HL-60 (cell line): ENCODE measurements around the gene RAB31.
"Not testable (repeated sequence)": the region's sequence is repeated elsewhere in the genome, so short reads cannot be mapped to it uniquely, and the experiment has no call there.

Experiments used
- DNase-seq, 2 experiments: peaks; one replicate each; pipeline ENCODE4 v3.0.0-alpha.2; 2010 to 2020; ENCODE audit warnings: low read depth in 1 of 2, low spot score in 1 of 2
- H3K27ac ChIP-seq: fragments of 250-450 bp; sonication (Bioruptor Pico); replicated peaks from 2 replicates; pipeline ENCODE4 v1.5.1; 2020; ENCODE audit warnings: mild to moderate bottlenecking, moderate library complexity
- H3K27me3 ChIP-seq: fragments of 250-450 bp; sonication (Bioruptor Pico); 2 replicates; pipeline ENCODE4 v1.5.1; 2021; ENCODE audit warnings: mild to moderate bottlenecking, moderate library complexity; ENCODE audit not compliant: insufficient read depth, poor library complexity, severe bottlenecking
- H3K4me3 ChIP-seq: replicated peaks from 2 replicates; pipeline ENCODE4 v1.5.1; 2011; ENCODE audit warnings: mild to moderate bottlenecking, control low read depth, low read length; ENCODE audit not compliant: insufficient read depth
- CTCF ChIP-seq: IDR thresholded peaks from one replicate; pipeline ENCODE4 v1.5.1; 2011; ENCODE audit warnings: low read length, control low read depth, inconsistent platforms; ENCODE audit not compliant: insufficient read depth
- GABPA ChIP-seq: IDR thresholded peaks from 2 replicates; pipeline ENCODE4 v1.6.1; 2012; ENCODE audit warnings: low read depth
- POLR2AphosphoS5 ChIP-seq: IDR thresholded peaks from 2 replicates; pipeline ENCODE4 v1.6.1; 2012; ENCODE audit warnings: low read depth
- REST ChIP-seq: IDR thresholded peaks from 2 replicates; pipeline ENCODE4 v1.6.1; 2012; ENCODE audit warnings: low read depth; ENCODE audit not compliant: insufficient replicate concordance
- SPI1 ChIP-seq: IDR thresholded peaks from 2 replicates; pipeline ENCODE4 v1.6.1; 2012; ENCODE audit warnings: low read depth, mild to moderate bottlenecking, borderline replicate concordance

The RAB31 gene

GRCh38 chr18:9673296-9674251 lies 34.5 kb upstream of the RAB31 start:
- Histone ChIP-seq H3K4me3 (no peak overlapping the region), H3K27me3 (no peaks in the 10 kb centered on the region), H3K27ac (peak overlapping the region; percentile 59)
- DNase-seq: peak; percentile 64 to 89
- TF ChIP-seq SPI1 (peak; percentile 97), CTCF (no peak), REST (no peak), POLR2AphosphoS5 (no peak), GABPA (no peak)

- H3K27ac ChIP-seq, H3K27me3 ChIP-seq, H3K4me3 ChIP-seq, DNase-seq: not testable (repeated sequence)
Observed at GRCh38 chr18:9678216-9678615, 29.9 kb upstream of the RAB31 start.

- TF ChIP-seq SPI1 (no peak), REST (no peak), GABPA (no peak), CTCF (no peak), POLR2AphosphoS5 (no peak)
Observed at GRCh38 chr18:9679125-9679524, 29.0 kb upstream of the RAB31 start.

GRCh38 chr18:9681217-9681616 lies 26.9 kb upstream of the RAB31 start:
- no peak for DNase-seq
- no peaks in the 10 kb centered on the region for H3K27me3 ChIP-seq
- TF ChIP-seq GABPA (no peak), CTCF (no peak), REST (no peak), POLR2AphosphoS5 (no peak), SPI1 (no peak)
- H3K4me3 ChIP-seq: no peak overlapping the region
- no peak overlapping the region for H3K27ac ChIP-seq

More at GRCh38 chr18:9679125-9679524, 29.0 kb upstream of the RAB31 start:
- DNase-seq: no peak
- no peak overlapping the region for H3K27ac ChIP-seq
- no peaks in the 10 kb centered on the region for H3K27me3 ChIP-seq
- no peak overlapping the region for H3K4me3 ChIP-seq
